NCI-H1092 treated with DMSO at 0.1 percent for 48 hours (cell line): ENCODE measurements around the gene LRIG1.

ENCODE experiments used
- DNase-seq: peaks from one replicate; lab custom pipeline; 2025; lab: John Stamatoyannopoulos, UW

Gene LRIG1

GRCh38 chr3:66344848-66345578 is 155.8 kb downstream of the LRIG1 start:
- DNase-seq, result no peak

GRCh38 chr3:66344391-66344811 is 156.4 kb downstream of the LRIG1 start:
- DNase-seq, result no peak

GRCh38 chr3:66342717-66343356 is 158.0 kb downstream of the LRIG1 start:
- peak; percentile 14 for DNase-seq

GRCh38 chr3:66338927-66339326 is 161.9 kb downstream of the LRIG1 start:
- no peak for DNase-seq

- DNase-seq, result no peak
Measured at GRCh38 chr3:66336333-66336766, 164.5 kb downstream of the LRIG1 start.

- DNase-seq, result no peak
Measured at GRCh38 chr3:66335671-66336070, 165.2 kb downstream of the LRIG1 start.
